NOMO-1 (cell line): ENCODE data around the gene RNASET2.
A peak's percentile ranks its signal among the peaks of the same experiment; 100 is the strongest.

ENCODE experiments used
- DNase-seq, 2 experiments: peaks; one replicate each; lab custom pipeline; 2025; ENCODE audit not compliant: unreplicated experiment in 2 of 2; lab: John Stamatoyannopoulos, UW

RNASET2 gene

DNA sequence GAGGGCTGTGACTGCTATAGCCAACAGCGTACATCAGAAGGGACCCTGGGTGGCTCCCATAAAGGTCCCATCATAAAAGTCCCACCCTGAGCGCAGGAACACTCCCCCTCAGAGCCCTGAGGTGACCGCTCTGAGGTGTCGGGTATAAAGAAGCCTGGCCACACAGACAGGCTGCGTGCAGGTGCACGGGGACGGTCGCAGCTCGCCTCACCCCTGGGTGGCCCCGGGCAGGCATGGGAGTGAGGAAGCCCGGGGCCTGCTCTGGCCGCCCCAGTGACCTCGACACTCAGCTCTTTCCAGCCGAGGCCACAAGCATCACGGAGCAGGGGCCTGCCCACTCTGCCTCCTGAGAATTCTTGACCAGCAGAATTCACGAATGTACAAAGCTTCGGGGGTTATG is 14.4 kb upstream of the RNASET2 start:
- no peak for DNase-seq

DNA sequence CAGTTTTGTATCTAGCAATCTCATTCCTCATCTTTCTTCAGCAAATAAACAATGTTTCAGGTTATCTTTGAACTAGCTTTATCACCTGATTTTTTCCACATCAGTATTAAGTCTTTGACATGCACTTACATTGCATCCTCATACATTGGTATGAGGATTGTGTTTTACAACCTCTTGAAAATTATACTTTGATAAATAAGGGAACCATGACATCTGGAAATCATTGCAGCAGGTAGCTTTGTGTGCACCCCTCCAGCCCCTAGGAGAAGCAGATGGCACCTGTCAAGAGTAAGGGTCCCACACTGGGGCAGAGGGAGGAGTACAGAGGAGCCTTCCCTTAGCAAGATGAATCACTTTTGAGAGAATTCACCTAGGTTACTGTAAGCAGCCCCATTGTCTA is 13.7 kb upstream of the RNASET2 start:
- DNase-seq: no peak

DNA sequence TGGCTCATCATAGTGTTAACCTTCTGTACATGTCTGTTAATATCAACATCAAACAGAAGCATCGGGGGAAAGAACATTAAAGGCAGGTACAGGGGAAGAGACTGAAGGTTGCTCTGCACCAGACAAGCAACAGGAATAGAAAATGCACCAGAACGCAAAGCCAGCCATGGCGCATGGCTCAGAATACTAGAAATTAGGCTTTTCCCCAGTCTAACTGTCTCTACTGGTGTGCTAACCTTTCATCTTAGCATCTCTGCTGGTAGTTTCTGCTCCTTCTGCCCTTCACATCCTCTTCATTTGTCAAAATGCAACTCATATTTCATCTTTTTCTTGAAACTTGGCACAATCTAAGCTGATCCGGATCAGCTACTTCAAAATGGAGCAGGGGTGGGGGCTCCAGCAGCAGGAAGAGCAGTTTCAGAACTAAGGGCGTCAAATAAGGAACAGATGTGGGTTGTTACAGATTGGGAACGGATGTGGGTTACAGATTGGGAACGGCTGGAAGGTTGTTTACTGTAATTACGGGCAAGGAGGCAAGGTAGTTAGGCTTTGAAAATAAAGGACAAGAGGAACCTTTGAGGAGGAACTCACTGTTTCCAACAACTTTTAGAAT is 13.1 kb upstream of the RNASET2 start:
- DNase-seq: no peak

DNA sequence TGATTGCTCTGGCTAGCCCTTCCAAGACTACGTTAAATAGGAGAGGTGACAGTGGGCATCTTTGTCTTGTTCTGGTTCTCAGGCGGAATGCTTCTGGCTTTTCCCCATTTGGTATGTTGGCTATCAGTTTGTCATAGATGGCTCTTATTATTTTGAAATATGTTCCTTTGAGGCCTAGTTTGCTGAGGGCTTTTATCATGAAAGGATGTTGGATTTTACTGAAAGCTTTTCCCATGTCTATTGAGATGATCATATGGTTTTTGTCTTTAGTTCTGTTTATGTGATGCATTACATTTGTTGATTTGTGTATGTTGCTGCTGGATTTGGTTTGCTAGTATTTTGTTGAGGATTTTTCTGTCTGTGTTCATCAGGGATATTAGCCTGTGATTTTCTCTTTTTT is 9.9 kb upstream of the RNASET2 start:
- DNase-seq: no peak

DNA sequence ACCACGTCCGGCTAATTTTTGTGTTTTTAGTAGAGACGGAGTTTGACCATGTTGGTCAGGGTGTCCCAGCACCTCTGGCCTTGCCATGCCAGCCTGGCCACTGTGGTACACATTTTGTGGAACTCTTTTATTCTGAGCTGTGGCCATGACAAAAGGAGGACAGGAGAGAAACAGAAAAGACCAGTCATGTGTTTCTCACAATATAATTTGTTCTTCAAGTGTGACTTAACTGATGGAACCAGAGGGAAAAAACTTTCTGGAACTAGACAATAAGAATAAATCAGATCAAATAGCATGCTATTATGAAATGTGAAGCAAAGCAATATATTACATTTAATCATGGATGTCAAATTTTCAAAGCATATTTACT is 4.2 kb upstream of the RNASET2 start:
- DNase-seq: no peak

DNA sequence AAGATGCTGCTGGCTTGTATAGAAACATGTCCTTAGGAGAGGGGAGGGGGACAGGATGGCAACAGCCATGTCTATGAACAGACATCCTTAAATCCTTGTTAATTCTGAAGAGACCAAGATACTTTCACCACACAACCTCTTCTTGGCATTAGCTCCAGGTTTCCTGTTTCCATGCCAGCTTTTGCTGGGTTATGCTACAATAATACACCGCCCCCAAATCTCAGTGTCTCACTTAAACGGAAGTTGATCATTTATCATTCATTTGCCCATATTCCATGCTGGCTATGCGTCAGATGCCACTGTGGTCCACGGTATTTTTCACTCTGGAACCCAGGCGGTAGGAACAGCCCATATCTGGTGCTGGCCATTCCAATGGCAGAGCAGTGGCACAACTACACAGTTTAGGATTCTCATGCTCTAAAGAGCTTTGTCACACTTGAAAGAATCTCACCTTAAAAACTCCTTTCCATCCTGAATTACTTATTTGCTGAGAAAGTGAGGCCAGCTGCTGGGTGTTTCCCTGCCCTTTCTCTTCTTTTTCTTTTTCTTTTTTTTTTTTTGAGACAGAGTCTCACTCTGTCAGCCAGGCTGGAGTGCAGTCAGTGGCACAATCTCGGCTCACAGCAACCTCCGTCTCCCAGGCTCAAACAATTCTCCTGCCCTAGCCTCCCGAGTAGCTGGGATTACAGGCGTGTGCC is 3.7 kb upstream of the RNASET2 start:
- DNase-seq: no peak

DNA sequence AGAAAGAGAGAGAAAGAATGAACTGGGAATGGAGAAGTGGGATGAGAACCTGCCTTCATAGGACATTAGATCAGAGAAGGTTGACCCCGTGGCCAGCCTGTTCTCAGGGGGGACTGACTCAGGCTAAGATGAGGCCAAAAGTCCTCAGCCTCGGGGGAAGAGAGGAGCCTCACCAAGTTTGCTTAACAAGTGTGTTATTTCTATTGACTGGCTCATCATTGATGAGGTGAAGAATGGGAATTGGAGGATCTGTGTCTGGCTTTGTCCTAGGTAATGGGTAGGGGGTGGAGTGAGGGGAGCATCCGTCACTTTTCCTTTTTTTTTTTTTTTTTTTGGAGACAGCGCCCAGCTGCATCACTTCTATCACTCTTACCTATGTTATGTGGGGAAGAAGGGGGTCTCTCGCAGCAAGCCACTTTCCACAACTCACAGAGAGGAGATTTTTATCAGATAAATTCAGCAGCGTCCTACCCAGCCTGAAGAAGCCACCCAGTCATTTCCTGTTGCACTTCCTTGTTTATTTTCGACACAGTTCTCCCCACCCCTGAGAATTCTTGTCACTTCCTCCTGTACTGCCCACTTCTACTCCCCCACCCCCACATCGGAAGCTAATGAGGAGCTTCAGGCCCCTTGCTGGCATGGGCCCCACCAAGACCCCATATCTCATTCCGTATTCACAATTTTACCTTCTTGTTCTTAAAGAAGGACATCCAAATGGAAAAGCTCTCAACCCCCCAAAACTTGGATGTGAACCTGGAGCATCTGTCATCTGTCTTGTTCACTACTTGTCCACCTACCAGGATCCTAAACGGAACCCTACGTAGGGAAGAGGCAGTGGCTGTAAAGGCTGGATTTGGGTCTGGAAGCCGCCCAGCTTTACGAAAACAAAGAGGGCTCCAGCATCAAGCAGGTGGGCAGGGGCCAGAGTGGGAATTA is 2.8 kb upstream of the RNASET2 start:
- DNase-seq: peak; percentile 75 to 83

DNA sequence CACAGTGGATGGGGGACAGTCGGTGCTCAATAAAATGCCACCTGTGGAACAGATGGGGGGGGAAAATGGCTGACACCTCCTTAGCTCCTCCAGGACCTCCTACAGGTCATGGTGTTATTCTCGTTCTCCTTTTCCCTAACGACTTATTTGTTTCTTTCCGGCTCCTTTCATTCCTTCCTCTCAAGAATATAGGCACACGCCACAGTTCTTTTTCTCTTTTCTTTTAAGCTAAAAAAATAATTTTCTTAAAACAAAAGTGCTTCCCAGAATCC is 1.4 kb upstream of the RNASET2 start:
- DNase-seq: no peak

DNA sequence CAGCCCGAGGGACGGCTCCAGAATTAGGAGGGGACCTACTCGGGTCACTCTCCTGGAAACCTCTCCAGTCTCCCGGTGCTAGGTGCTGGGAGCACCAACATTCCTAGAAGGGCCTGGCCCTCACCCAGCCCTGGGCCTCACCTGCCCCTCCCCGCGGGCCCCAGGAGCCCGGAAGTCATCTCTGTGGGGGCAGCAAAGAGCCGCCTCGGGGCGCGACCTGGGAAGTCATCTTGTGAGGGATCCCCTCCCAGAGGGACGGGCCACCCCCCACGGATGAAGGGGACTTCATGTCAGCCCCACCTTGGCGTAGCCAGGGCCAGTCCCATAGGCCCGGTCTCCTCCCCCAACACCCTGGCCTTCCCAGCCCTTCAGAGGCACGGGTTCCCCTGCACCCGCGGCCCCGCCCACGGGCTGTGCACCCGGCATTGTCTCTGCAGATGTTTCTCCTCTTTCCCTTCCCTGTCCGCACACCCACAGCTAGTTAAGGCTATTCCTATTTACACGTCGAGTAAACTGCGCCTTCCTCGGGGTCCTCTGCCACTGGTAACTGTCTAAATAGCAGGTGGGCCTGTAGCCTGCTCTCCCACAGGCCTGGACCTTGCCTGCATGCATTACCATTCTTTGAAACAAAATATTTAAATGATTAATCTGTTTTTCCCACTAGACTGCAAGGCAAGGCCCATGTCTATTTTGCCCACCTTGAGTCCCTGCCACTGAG is 896 bp upstream of the RNASET2 start:
- peak; percentile 39 to 64 for DNase-seq

DNA sequence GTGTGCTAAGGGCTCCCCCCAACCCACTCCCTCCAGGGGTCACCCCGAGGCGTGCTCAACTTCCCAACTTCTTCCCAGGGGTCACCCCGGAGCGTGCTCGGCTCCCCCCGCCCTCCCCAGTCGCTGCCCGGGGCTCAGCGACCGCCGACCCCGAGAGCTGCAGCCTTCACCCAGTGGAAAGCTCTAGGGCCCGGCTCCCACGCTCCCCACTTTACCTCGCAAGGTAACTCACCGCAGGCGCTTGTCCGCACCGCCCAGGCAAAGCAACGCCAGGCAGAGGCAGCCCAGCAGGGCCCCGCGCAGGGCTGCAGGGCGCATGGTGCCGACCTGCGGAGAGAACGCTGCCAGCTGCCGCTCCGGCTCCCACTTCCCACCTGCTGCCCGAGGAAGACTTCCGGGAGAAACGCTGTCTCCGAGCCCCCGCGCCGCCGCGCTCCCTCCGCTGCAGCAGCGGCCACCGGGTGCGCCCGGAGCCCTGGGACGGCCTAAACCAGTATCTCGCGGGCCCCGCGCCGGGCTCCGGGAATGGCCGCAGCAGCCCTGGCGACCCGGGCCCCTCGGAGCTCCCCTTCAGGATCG is 396 bp downstream of the RNASET2 start:
- peak in 1 of 2 experiments; percentile 14 for DNase-seq

DNA sequence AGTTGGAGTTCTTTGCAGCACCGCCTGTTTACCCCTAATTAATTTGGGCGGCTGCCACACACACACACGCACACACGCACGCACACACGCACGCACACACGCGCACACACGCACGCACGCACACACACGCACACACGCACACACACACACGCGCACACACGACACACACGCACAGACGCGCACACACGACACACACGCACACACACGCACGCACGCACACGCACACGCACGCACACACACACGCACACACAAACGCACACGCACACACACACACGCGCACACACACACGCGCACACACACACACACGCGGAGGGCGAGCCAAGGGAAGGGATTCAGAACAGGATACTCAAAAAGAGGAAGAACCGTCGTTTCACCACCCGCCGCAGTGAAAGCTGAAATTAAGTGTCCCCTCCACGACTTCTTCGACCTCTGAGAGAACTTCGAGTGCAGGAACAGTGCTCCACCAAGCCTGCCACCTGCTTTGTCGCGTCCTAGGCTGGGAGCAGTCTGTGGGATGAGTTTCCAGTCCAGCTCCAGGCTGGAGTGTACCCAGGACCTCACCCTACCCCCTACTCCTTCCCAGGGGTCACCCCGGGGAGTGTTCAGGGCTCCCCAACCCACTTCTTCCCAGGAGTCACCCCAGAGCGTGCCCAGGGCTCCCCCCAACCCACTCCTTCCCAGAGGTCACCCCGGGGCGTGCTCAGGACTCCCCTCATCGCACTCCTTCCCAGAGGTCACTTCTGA is 1.1 kb downstream of the RNASET2 start:
- DNase-seq: peak; percentile 64 to 84

DNA sequence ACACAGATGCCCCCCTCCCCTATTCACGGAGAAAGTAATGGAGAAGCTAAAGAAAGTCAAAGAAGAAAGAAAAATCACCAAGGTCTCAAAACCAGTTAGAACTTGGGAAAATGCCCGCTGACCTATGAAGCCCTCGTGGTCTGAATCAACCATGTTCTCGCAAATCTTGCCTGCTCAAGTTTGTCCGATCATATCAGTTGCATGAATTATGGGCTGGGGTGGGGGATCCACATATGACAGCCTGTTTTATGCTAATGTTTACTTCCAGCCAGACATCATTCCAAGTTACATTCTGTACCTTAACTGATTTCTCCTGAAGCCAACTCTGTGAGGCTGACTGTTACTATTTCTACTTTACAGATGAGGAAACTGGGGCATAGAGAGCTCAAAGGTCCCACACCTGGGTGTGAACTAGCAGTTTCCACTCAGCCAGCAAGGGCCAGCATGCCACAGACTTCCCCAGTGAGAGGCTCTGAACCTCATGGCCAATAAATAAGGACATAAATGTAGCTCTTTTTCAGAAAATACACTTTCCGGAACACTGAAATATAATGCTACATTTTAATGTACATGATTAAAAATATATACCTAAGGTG is 2.1 kb downstream of the RNASET2 start:
- DNase-seq: no peak

DNA sequence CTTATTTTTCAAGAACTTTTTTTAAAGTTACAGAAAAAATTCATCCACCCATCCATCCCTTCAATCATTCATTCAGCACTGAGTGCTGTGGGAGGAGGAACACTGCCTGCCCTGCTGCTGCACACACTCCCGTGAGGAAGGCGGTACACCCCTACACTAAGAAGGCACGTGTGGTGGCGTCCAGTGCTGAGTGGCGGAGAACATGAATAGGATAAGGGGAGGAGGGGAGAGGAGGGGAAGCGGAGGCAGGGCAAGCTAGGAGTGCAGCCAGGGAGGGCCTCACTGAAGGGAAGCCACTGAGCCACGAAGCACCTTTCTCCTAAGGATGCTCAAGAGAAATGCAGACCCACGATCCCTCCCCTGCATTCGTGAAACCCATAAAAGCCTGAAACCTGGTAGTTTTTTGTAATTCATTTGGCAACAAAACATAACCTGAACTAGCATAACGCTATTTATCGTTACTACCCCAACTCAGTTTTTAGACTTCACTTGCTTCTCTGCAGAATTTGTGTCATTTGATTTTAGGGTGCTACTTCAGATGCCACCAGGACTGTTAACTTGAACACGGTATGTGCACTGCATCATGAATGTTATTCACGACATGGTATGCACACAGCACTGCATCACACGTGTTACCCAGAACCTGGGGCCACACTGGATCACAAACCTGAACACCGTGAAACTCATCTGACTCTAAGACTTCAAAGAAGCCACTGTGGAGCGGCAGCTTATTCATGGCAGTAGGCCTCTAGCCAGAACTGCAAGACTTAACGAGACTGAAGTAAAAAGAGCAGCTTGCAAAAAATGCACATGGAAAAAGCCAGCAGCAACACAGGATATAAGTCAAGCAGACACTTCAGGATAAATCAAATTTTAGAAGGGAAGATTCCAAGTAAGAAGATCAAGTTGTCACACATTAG is 3.5 kb downstream of the RNASET2 start:
- DNase-seq: no peak

DNA sequence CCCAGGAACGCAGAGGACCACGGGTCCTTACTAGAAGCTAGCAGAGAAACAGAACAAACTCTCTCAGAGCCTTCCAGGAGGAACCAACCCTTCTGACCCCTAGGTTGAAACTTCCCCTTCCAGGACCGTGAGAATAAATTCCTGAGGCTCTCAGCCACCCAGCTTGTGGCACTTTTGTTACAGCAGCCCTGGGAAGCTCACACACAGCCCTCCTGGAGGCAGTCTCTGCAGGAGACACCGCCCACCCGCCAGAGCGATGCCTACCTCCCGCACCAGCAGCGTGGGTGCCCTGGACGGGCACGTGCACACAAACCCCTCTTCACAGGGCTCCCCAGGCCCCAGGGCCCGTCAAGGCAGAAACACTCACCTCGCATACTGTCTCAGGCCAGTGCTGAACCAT is 4.2 kb downstream of the RNASET2 start:
- DNase-seq: no peak

DNA sequence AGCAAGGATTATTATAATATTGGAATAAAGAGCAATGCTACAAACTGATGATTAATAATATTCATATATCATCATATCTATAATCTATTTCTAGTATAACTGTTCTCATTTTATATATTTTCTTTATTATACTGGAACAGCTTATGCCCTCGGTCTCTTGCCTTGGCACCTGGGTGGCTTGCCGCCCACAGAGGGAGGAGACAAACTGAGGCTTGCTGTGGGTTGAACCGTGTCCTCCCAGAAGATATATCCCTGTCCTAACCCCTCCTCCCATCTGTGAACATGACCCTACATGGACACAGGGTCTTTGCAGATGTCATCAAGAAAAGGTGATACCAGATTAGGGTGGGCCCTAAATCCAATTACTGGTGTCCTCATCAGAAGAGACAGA is 4.7 kb downstream of the RNASET2 start:
- DNase-seq: no peak

DNA sequence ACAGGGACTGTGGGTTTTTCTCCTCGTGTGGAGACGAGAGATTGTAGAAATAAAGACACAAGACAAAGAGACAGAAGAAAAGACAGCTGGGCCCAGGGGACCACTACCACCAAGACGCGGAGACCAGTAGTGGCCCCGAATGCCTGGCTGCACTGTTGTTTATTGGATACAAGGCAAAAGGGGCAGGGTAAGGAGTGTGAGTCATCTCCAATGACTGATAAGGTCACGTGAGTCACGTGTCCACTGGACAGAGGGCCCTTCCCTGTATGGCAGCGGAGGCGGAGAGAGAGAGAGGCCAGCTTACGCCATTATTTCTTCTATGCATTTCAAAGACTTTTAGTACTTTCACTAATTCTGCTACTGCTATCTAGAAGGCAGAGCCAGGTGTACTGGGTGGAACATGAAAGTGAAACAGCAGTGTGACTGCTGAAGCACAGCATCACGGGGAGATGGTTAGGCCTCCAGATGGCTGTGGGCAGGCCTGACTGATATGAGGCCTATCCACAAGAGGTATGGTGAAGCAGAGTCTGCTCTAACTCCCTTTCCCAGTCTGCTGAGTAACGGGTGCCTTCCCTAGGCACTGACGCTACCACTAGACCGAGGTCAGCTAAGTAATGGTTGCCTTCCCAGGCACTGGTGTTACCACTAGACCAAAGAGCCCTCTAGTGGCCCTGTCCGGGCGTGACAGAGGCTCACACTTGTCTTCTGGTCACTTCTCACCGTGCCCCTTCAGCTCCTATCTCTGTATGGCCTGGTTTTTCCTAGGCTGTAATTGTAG is 5.3 kb downstream of the RNASET2 start:
- DNase-seq: peak in 1 of 2 experiments; percentile 23

DNA sequence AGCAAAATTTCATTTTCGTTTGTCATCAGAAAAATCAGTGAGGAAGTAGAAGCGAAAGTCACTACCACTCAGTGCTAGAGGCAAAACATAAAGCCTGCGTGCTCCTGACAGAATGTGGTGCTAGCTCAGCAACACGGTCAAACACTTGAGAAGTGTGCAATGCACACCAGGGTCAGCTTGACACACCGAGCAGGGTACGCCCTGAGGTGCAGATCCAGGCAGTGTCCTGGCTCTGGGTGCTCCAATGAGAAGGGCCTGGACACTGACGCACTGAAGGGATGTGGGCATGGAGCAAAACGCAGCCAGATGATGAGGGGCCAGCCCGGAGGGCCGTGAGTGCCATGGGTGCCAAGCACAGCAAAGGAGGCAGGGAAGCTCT is 5.9 kb downstream of the RNASET2 start:
- DNase-seq: no peak
